H9 (cell line): ENCODE results near the gene PLA1A. TPM values are rescaled to one million over a fixed set of nuclear protein-coding genes. Genes with fewer than 3 reads are reported as not detected.

Experiments
- DNase-seq: peaks from one replicate; pipeline ENCODE4 v3.0.0-alpha.2; 2017
- H2AFZ ChIP-seq: one replicate; pipeline ENCODE4 v1.6.1; 2013; ENCODE audit warnings: mild to moderate bottlenecking, low read length, control low read depth, moderate library complexity
- H2AK5ac ChIP-seq: 2 replicates; pipeline ENCODE4 v1.6.1; 2013; ENCODE audit warnings: low read length, control low read depth, mixed read lengths; ENCODE audit not compliant: insufficient read length
- H2BK120ac ChIP-seq: one replicate; pipeline ENCODE4 v1.6.1; 2013; ENCODE audit warnings: low read depth, mild to moderate bottlenecking, low read length, control low read depth, inconsistent platforms; ENCODE audit not compliant: poor library complexity, severe bottlenecking
- H2BK12ac ChIP-seq: 2 replicates; pipeline ENCODE4 v1.6.1; 2013; ENCODE audit warnings: low read length, control low read depth, mixed read lengths, low read depth; ENCODE audit not compliant: insufficient read length
- H2BK15ac ChIP-seq: 2 replicates; pipeline ENCODE4 v1.6.1; 2013; ENCODE audit warnings: low read depth, low read length, control low read depth
- H2BK20ac ChIP-seq: one replicate; pipeline ENCODE4 v1.6.1; 2013; ENCODE audit warnings: low read depth, mild to moderate bottlenecking, low read length, control low read depth, inconsistent platforms; ENCODE audit not compliant: poor library complexity, severe bottlenecking
- H2BK5ac ChIP-seq: 2 replicates; pipeline ENCODE4 v1.6.1; 2013; ENCODE audit warnings: low read length, control low read depth, mixed read lengths; ENCODE audit not compliant: insufficient read length
- H3K14ac ChIP-seq: 2 replicates; pipeline ENCODE4 v1.6.1; 2013; ENCODE audit warnings: low read length, control low read depth; ENCODE audit not compliant: insufficient read depth
- H3K18ac ChIP-seq: 2 replicates; pipeline ENCODE4 v1.6.1; 2013; ENCODE audit warnings: low read depth, mild to moderate bottlenecking, mixed read lengths, low read length, control low read depth; ENCODE audit not compliant: insufficient read length
- H3K23ac ChIP-seq: 2 replicates; pipeline ENCODE4 v1.6.1; 2013; ENCODE audit warnings: low read length, control low read depth, mixed read lengths, low read depth; ENCODE audit not compliant: insufficient read length
- H3K23me2 ChIP-seq: 2 replicates; pipeline ENCODE4 v1.6.1; 2013; ENCODE audit warnings: low read depth, mild to moderate bottlenecking, mixed read lengths, low read length, control low read depth; ENCODE audit not compliant: insufficient read length, poor library complexity, severe bottlenecking
- H3K27ac ChIP-seq: 2 replicates; pipeline ENCODE4 v1.5.1; 2013; ENCODE audit warnings: low read length, control low read depth, mixed read lengths, low read depth; ENCODE audit not compliant: insufficient read length
- H3K27me3 ChIP-seq: 2 replicates; pipeline ENCODE4 v1.6.1; 2013; ENCODE audit warnings: low read length, control low read depth, inconsistent platforms; ENCODE audit not compliant: insufficient read depth
- H3K4ac ChIP-seq: 2 replicates; pipeline ENCODE4 v1.6.1; 2013; ENCODE audit warnings: low read depth, mild to moderate bottlenecking, control low read depth, inconsistent platforms, low read length, moderate library complexity
- H3K4me1 ChIP-seq: 2 replicates; pipeline ENCODE4 v1.6.1; 2013; ENCODE audit warnings: low read length, control low read depth, inconsistent platforms; ENCODE audit not compliant: insufficient read depth
- H3K4me2 ChIP-seq: 2 replicates; pipeline ENCODE4 v1.6.1; 2013; ENCODE audit warnings: low read length, control low read depth, mixed read lengths; ENCODE audit not compliant: insufficient read length, insufficient read depth
- H3K56ac ChIP-seq: 2 replicates; pipeline ENCODE4 v1.6.1; 2013; ENCODE audit warnings: low read depth, mild to moderate bottlenecking, mixed read lengths, low read length, control low read depth; ENCODE audit not compliant: insufficient read length
- H3K79me1 ChIP-seq: 2 replicates; pipeline ENCODE4 v1.6.1; 2013; ENCODE audit warnings: low read depth, mild to moderate bottlenecking, moderate library complexity, low read length, control low read depth, inconsistent platforms; ENCODE audit not compliant: insufficient read depth, poor library complexity, severe bottlenecking
- H3K79me2 ChIP-seq: 2 replicates; pipeline ENCODE4 v1.6.1; 2013; ENCODE audit warnings: low read length, control low read depth, inconsistent platforms; ENCODE audit not compliant: insufficient read depth
- H3K9ac ChIP-seq: 2 replicates; pipeline ENCODE4 v1.6.1; 2013; ENCODE audit warnings: low read length, control low read depth, mixed read lengths; ENCODE audit not compliant: insufficient read length; ENCODE audit errors: extremely low read depth
- H3K9me3 ChIP-seq: one replicate; pipeline ENCODE4 v1.6.1; 2013; ENCODE audit warnings: low read depth, low read length, inconsistent platforms; ENCODE audit not compliant: control insufficient read depth
- H3T11ph ChIP-seq: one replicate; pipeline ENCODE4 v1.6.1; 2013; ENCODE audit warnings: mild to moderate bottlenecking, low read length, control low read depth, inconsistent platforms
- H4K20me1 ChIP-seq: one replicate; pipeline ENCODE4 v1.6.1; 2013; ENCODE audit not compliant: control insufficient read depth, insufficient read length, insufficient read depth
- H4K5ac ChIP-seq: 2 replicates; pipeline ENCODE4 v1.6.1; 2013; ENCODE audit warnings: low read depth, mild to moderate bottlenecking, mixed read lengths, low read length, control low read depth; ENCODE audit not compliant: insufficient read length
- H4K8ac ChIP-seq: replicated peaks from 2 replicates; pipeline ENCODE4 v1.6.1; 2013; ENCODE audit warnings: low read length, control low read depth, mixed read lengths, low read depth; ENCODE audit not compliant: insufficient read length
- H4K91ac ChIP-seq: 2 replicates; pipeline ENCODE4 v1.6.1; 2013; ENCODE audit warnings: low read depth, mild to moderate bottlenecking, moderate library complexity, mixed read lengths, low read length, control low read depth; ENCODE audit not compliant: insufficient read length
- H3K27ac Mint-ChIP-seq, 3 experiments: 2 replicates in 2 of 3; 3 replicates in 1 of 3; pipeline ENCODE4 v1.8.0; 2020 to 2021; ENCODE audit warnings: mixed read lengths in 3 of 3, mild to moderate bottlenecking in 1 of 3, moderate library complexity in 1 of 3
- H3K27me3 Mint-ChIP-seq: 2 replicates; pipeline ENCODE4 v1.8.0; 2021; ENCODE audit warnings: low read depth, mild to moderate bottlenecking, moderate library complexity, mixed read lengths
- H3K36me3 Mint-ChIP-seq, 3 experiments: 2 replicates in 2 of 3; 3 replicates in 1 of 3; pipeline ENCODE4 v1.8.0; 2020 to 2021; ENCODE audit warnings: low read depth in 3 of 3, mixed read lengths in 3 of 3; ENCODE audit not compliant: insufficient read depth in 1 of 3
- H3K4me1 Mint-ChIP-seq, 2 experiments: 2 replicates each; pipeline ENCODE4 v1.8.0; 2020; ENCODE audit warnings: mixed read lengths in 2 of 2
- H3K4me3 Mint-ChIP-seq, 2 experiments: 2 replicates in 1 of 2; 3 replicates in 1 of 2; pipeline ENCODE4 v1.8.0; 2020 to 2021; ENCODE audit warnings: mild to moderate bottlenecking in 2 of 2, mixed read lengths in 2 of 2, moderate library complexity in 1 of 2
- H3K9me3 Mint-ChIP-seq, 2 experiments: 2 replicates in 1 of 2; 3 replicates in 1 of 2; pipeline ENCODE4 v1.8.0; 2020; ENCODE audit warnings: mild to moderate bottlenecking in 2 of 2, mixed read lengths in 2 of 2, moderate library complexity in 1 of 2
- CTCF ChIP-seq: fragments of 200-600 bp; sonication (generic); conservative IDR thresholded peaks from 3 replicates; pipeline ENCODE4 v1.8.0; 2021; ENCODE audit warnings: antibody characterized with exemption, mild to moderate bottlenecking
- WGBS: extraction: QIAGEN DNeasy Blood & Tissue Kit; methylation state at CpG from one replicate; pipeline ENCODE4 v1.1.7; 2013; ENCODE audit warnings: missing lambda C conversion rate, low lambda C conversion rate, mixed read lengths; ENCODE audit not compliant: insufficient read length; ENCODE audit errors: extremely low coverage; 5-methylcytosine and 5-hydroxymethylcytosine counted together
- total RNA-seq: library from RNA; stranded (reverse); gene quantifications from 2 replicates; pipeline ENCODE4 v1.2.1, GENCODE V29; 2021

PLA1A gene
- total RNA-seq, 1 experiment from 2014 or later, result not detected

- Histone ChIP-seq H2AK5ac (no peak overlapping the region), H3K18ac (no peak overlapping the region), H3K9ac (no peak overlapping the region), H2BK20ac (no peak overlapping the region), H4K8ac (no peak overlapping the region), H3K4me2 (no peak overlapping the region), H3T11ph (no peak overlapping the region), H3K23ac (no peak overlapping the region), H3K4ac (no peak overlapping the region), H3K27ac (no peak overlapping the region), H3K56ac (no peak overlapping the region), H4K5ac (no peak overlapping the region), H3K4me1 (no peaks in the 10 kb centered on the region), H3K79me1 (no peaks in the 10 kb centered on the region), H2BK120ac (no peak overlapping the region), H3K23me2 (no peaks in the 10 kb centered on the region), H4K20me1 (no peaks in the 10 kb centered on the region), H2AFZ (no peak overlapping the region), H3K27me3 (no peaks in the 10 kb centered on the region), H2BK5ac (no peak overlapping the region), H3K14ac (no peak overlapping the region), H2BK15ac (no peak overlapping the region), H3K9me3 (no peaks in the 10 kb centered on the region), H2BK12ac (no peak overlapping the region), H3K79me2 (no peaks in the 10 kb centered on the region), H4K91ac (no peak overlapping the region)
- H3K36me3 Mint-ChIP-seq, result no peaks in the 10 kb centered on the region
- TF ChIP-seq CTCF, result no peak
- H3K4me3 Mint-ChIP-seq, result no peak overlapping the region
- peaks cover 4% of the 10 kb centered on the region for H3K27me3 Mint-ChIP-seq
- H3K27ac Mint-ChIP-seq, result no peak overlapping the region
- DNase-seq, result no peak
- WGBS, result no CpG with 5 or more reads among the region's 9 CpGs
- peaks cover 4 to 5% of the 10 kb centered on the region in 2 experiments; a peak in 3 of 4 replicates for H3K4me1 Mint-ChIP-seq
- no peaks in the 10 kb centered on the region; a peak in 1 of 5 replicates for H3K9me3 Mint-ChIP-seq
Measured at GRCh38 chr3:119558626-119559317, 38.9 kb upstream of the PLA1A start.
